GM18951 (cell line): Measurements from ENCODE around the gene ANTXR2.
"Not testable (repeated sequence)": the region's sequence is repeated elsewhere in the genome, so short reads cannot be mapped to it uniquely, and the experiment has no call there.

Experiments used
- POLR2A ChIP-seq: IDR thresholded peaks from 4 replicates; pipeline ENCODE4 v1.6.1; 2011; ENCODE audit warnings: mild to moderate bottlenecking; ENCODE audit not compliant: insufficient read length, insufficient read depth; ENCODE audit errors: extremely low read depth
- in situ Hi-C: fragments of 300-500 bp; cut with MboI; formaldehyde crosslinking; loops from one replicate; pipeline ENCODE4 v1.12.0; 2022; ENCODE audit warnings: low sequenced_read_pairs, mixed read lengths, inconsistent platforms; ENCODE audit not compliant: unreplicated experiment

The ANTXR2 gene

GRCh38 chr4:79913581-79913980 is 159.4 kb downstream of the ANTXR2 start:
- TF ChIP-seq POLR2A = no peak
- in situ Hi-C loops = no loop called here

- in situ Hi-C loops = no loop called here
- no peak for TF ChIP-seq POLR2A
Observed at GRCh38 chr4:79907001-79907400, 166.0 kb downstream of the ANTXR2 start.

- in situ Hi-C loops = no loop called here
- TF ChIP-seq POLR2A = no peak
Observed at GRCh38 chr4:79906303-79906702, 166.7 kb downstream of the ANTXR2 start.

GRCh38 chr4:79905212-79905611 is 167.8 kb downstream of the ANTXR2 start:
- in situ Hi-C loops = no loop called here
- TF ChIP-seq POLR2A = no peak

- in situ Hi-C loops = no loop called here
- no peak for TF ChIP-seq POLR2A
Observed at GRCh38 chr4:79904331-79904730, 168.7 kb downstream of the ANTXR2 start.

- in situ Hi-C loops = no loop called here
- no peak for TF ChIP-seq POLR2A
Observed at GRCh38 chr4:79900182-79900581, 172.8 kb downstream of the ANTXR2 start.

GRCh38 chr4:79899481-79899880 is 173.5 kb downstream of the ANTXR2 start:
- in situ Hi-C loops = no loop called here
- no peak for TF ChIP-seq POLR2A

GRCh38 chr4:79898055-79898454 is 175.0 kb downstream of the ANTXR2 start:
- no peak for TF ChIP-seq POLR2A
- in situ Hi-C loops = no loop called here

- no peak for TF ChIP-seq POLR2A
- in situ Hi-C loops = no loop called here
Observed at GRCh38 chr4:79897174-79897573, 175.9 kb downstream of the ANTXR2 start.

- in situ Hi-C loops = no loop called here
- no peak for TF ChIP-seq POLR2A
Observed at GRCh38 chr4:79893456-79893855, 179.6 kb downstream of the ANTXR2 start.

- in situ Hi-C loops = not testable (repeated sequence)
Observed at GRCh38 chr4:79889026-79889425, 184.0 kb downstream of the ANTXR2 start.

- in situ Hi-C loops = no loop called here
Observed at GRCh38 chr4:79886557-79886956, 186.5 kb downstream of the ANTXR2 start.

GRCh38 chr4:79886021-79886420 is 187.0 kb downstream of the ANTXR2 start:
- TF ChIP-seq POLR2A = no peak
- in situ Hi-C loops = no loop called here

More at GRCh38 chr4:79886557-79886956, 186.5 kb downstream of the ANTXR2 start:
- no peak for TF ChIP-seq POLR2A

- TF ChIP-seq POLR2A = no peak
- in situ Hi-C loops = no loop called here
Observed at GRCh38 chr4:79883290-79883689, 189.7 kb downstream of the ANTXR2 start.

- in situ Hi-C loops = no loop called here
- TF ChIP-seq POLR2A = no peak
Observed at GRCh38 chr4:79882806-79883205, 190.2 kb downstream of the ANTXR2 start.
